ENCODE data around the gene METAP1D. TPM values are rescaled to one million over a fixed set of nuclear protein-coding genes. Genes with fewer than 3 reads are reported as not detected.
A peak's percentile ranks its signal among the peaks of the same experiment; 100 is the strongest.

METAP1D gene
- polyA plus RNA-seq, 1 of the 3 experiments (the other 2 are of a cell fraction), result 10.3 TPM

- peak; percentile 41 for DNase-seq
- TF ChIP-seq USF1 (IDR thresholded peaks at IDR 0.05; ENCODE audit: borderline replicate concordance, low read depth) (no peak), TAF1 (IDR thresholded peaks at IDR 0.05; ENCODE audit: borderline replicate concordance, low read depth, low read length) (no peak), SMC3 (IDR thresholded peaks at IDR 0.05; ENCODE audit: low read depth, low read length) (no peak), GATA2 (CRISPR knock-in tag; IDR thresholded peaks at IDR 0.05) (no peak), EP300 (IDR thresholded peaks at IDR 0.05; ENCODE audit: borderline replicate concordance in 1 of 2, low read depth in 1 of 2, low read length in 1 of 2) (no peak), CTCF (IDR thresholded peaks at IDR 0.05) (no peak), YY1 (IDR thresholded peaks at IDR 0.05; ENCODE audit: low read depth) (no peak), PBX3 (IDR thresholded peaks at IDR 0.05) (no peak), EZH2phosphoT487 (IDR thresholded peaks at IDR 0.05; ENCODE audit: borderline replicate concordance, low read depth) (no peak), IRF3 (IDR thresholded peaks at IDR 0.05; ENCODE audit: low read depth, low read length) (no peak)
These were observed 91.4 kb downstream of the METAP1D start for GRCh38 chr2:172091000-172091641.

More at GRCh38 chr2:172091000-172091641, 91.4 kb downstream of the METAP1D start:
- ChIA-PET POLR2A (no interaction called here), CTCF (interaction anchor here (0.8 to 1.8 kb wide), 10 partner anchors 8 to 517 kb away, joined by 3 to 7 read pairs (median 3); partner anchors contain the start of gene DLX2)
- 26% methylated on average over 12 of the region's 13 CpGs for WGBS (ENCODE audit: low lambda C conversion rate)
- no peaks in the 10 kb centered on the region for H3K36me3 ChIP-seq (replicated peaks in 1 of 2; ENCODE audit: control insufficient read depth in 1 of 2, insufficient read depth in 2 of 2, low read length in 1 of 2)
- H2AFZ ChIP-seq (ENCODE audit: low read depth), result no peak overlapping the region
- H3K27me3 ChIP-seq (ENCODE audit: insufficient read depth), result peaks cover 95% of the 10 kb centered on the region
- no peak overlapping the region for H3K9ac ChIP-seq
- no peaks in the 10 kb centered on the region for H3K79me2 ChIP-seq (ENCODE audit: insufficient read depth)
- H3K9me3 ChIP-seq, result no peaks in the 10 kb centered on the region
- H3K9me2 ChIP-seq, result no peaks in the 10 kb centered on the region
- 0 out of 2 replicates have a peak, but pooled peaks cover 18% of the 10 kb centered on the region for H4K20me1 ChIP-seq (ENCODE audit: insufficient read depth)
- H3F3A ChIP-seq (replicated peaks; ENCODE audit: insufficient read depth), result peaks cover 15% of the 10 kb centered on the region
- no peak overlapping the region for H3K4me3 ChIP-seq (ENCODE audit: low read depth in 2 of 2, low read length in 1 of 2)
- H3K27ac ChIP-seq (ENCODE audit: low read depth in 2 of 2, low read length in 1 of 2), result no peak overlapping the region
- H3K4me2 ChIP-seq, result no peak overlapping the region
- H3K4me1 ChIP-seq (ENCODE audit: control insufficient read depth in 1 of 2, insufficient read depth in 2 of 2, low read depth in 1 of 2, low read length in 1 of 2), result peaks cover 1 to 16% of the 10 kb centered on the region in 2 experiments; a peak in 1 of 4 replicates

Data from SK-N-SH (cell line).